Prostate gland (tissue), 2 donors: ENCODE measurements around the gene LHFPL3.

ENCODE experiments used
- CTCF ChIP-seq, 4 experiments: fragments of 200-600 bp in 2 of 4; fragments of 450-650 bp in 2 of 4; sonication (generic) in 2 of 4; IDR thresholded peaks; 1 replicate in 3 of 4; 2 replicates in 1 of 4; pipeline ENCODE4 v1.5.1; 2016 to 2019; ENCODE audit warnings: antibody characterized with exemption in 4 of 4, mild to moderate bottlenecking in 2 of 4, moderate library complexity in 2 of 4
- POLR2AphosphoS5 ChIP-seq: sonication (generic); formaldehyde crosslinking; IDR thresholded peaks from one replicate; pipeline ENCODE4 v1.6.1; 2017; ENCODE audit warnings: antibody characterized with exemption

- no peak for TF ChIP-seq CTCF (IDR thresholded peaks at IDR 0.05)
- TF ChIP-seq POLR2AphosphoS5 = no peak
Measured at GRCh38 chr7:104772405-104773345, 444.3 kb downstream of the LHFPL3 start.
